Body of pancreas (tissue), 4 donors: ENCODE data around the gene PKM. TPM values are rescaled to one million over a fixed set of nuclear protein-coding genes. Genes with fewer than 3 reads are reported as not detected.

ENCODE experiments used
- ATAC-seq: fragments of 150-250 bp; one replicate; pipeline ENCODE4 v1.9.1; 2016
- DNase-seq, 4 donors: peaks; one replicate each; pipeline ENCODE4 v3.0.0-alpha.2; 2019
- H3K27ac ChIP-seq, 4 donors: fragments of 200-600 bp; sonication (generic); 1 replicate in 3 of 4; 2 replicates in 1 of 4; pipeline versions ENCODE4 v1.5.1 to v1.6.1; 2016 to 2019; ENCODE audit warnings: mild to moderate bottlenecking in 1 of 4, mixed read lengths in 1 of 4, moderate library complexity in 1 of 4
- H3K27me3 ChIP-seq, 2 donors: fragments of 200-600 bp; sonication (generic); one replicate each; pipeline ENCODE4 v1.6.0; 2016; ENCODE audit warnings: mild to moderate bottlenecking in 1 of 2
- H3K36me3 ChIP-seq, 2 donors: fragments of 200-600 bp; sonication (generic); replicated peaks in 1 of 2; 2 replicates each; pipeline ENCODE4 v1.5.1; 2016; ENCODE audit warnings: low read depth in 2 of 2; ENCODE audit not compliant: insufficient read depth in 1 of 2
- H3K4me1 ChIP-seq: fragments of 200-600 bp; sonication (generic); one replicate; pipeline ENCODE4 v1.6.0; 2016
- H3K4me3 ChIP-seq, 2 donors: fragments of 200-600 bp; sonication (generic); 1 replicate in 1 of 2; 2 replicates in 1 of 2; pipeline ENCODE4 v1.5.1; 2016 to 2019
- H3K9me3 ChIP-seq, 3 donors: fragments of 200-600 bp; sonication (generic); 1 replicate in 2 of 3; 2 replicates in 1 of 3; pipeline ENCODE4 v1.5.1; 2016
- POLR2A ChIP-seq, 3 donors: fragments of 450-650 bp; IDR thresholded peaks; one replicate each; pipeline ENCODE4 v1.6.1; 2016; ENCODE audit warnings: antibody characterized with exemption in 3 of 3, mild to moderate bottlenecking in 2 of 3
- WGBS, 2 donors: methylation state at CpG; one replicate each; pipeline ENCODE4 v1.1.5; 2017; 5-methylcytosine and 5-hydroxymethylcytosine counted together
- intact Hi-C: fragments of 100-400 bp; cut with DNase I; formaldehyde crosslinking; loops from one replicate; pipeline ENCODE4 v1.15.1; 2023
- total RNA-seq, 2 donors: library from RNA; depleted of rRNA; stranded (reverse); fragments of >200 nt; gene quantifications; one replicate each; pipeline ENCODE4 v1.1.0, GENCODE V29; 2016
- TF ChIP-seq, protein P1 (sequence below), 7 experiments: fragments of 450-650 bp in 4 of 7; fragments of 200-600 bp in 3 of 7; sonication (generic) in 3 of 7; IDR thresholded peaks; one replicate each; pipeline ENCODE4 v1.5.1; 2016 to 2019; ENCODE audit warnings: antibody characterized with exemption in 7 of 7

The PKM gene
- total RNA-seq, 2 donors from 2014 or later: 96.9 to 105 TPM

DNA sequence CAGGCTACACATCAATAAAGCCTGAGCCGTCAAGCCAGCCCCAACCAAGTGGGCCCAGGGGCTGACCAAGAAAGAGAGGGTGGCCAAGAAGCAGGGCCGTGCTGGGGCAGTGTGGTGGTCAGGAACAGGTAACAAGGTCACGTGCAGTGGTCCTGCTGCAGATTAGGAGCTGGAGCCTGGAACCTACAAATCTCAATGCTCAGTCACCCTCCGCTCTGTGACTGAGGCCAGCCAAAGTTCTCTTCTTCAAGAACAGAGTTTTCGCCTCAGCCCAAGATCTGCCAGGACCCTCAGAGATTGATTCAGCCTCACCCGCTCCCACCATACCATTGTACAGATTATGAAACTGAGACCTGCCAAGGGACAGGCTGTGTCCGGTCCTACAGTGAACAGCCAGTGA lies 60.3 kb downstream of the PKM start:
- ATAC-seq (no peak), DNase-seq (no peak)
- Histone ChIP-seq H3K9me3 (no peaks in the 10 kb centered on the region), H3K36me3 (no peaks in the 10 kb centered on the region), H3K27me3 (no peaks in the 10 kb centered on the region), H3K4me1 (no peaks in the 10 kb centered on the region), H3K4me3 (no peak overlapping the region), H3K27ac (no peak overlapping the region)
- TF ChIP-seq POLR2A (IDR thresholded peaks at IDR 0.05): no peak
- TF ChIP-seq, protein P1, sequence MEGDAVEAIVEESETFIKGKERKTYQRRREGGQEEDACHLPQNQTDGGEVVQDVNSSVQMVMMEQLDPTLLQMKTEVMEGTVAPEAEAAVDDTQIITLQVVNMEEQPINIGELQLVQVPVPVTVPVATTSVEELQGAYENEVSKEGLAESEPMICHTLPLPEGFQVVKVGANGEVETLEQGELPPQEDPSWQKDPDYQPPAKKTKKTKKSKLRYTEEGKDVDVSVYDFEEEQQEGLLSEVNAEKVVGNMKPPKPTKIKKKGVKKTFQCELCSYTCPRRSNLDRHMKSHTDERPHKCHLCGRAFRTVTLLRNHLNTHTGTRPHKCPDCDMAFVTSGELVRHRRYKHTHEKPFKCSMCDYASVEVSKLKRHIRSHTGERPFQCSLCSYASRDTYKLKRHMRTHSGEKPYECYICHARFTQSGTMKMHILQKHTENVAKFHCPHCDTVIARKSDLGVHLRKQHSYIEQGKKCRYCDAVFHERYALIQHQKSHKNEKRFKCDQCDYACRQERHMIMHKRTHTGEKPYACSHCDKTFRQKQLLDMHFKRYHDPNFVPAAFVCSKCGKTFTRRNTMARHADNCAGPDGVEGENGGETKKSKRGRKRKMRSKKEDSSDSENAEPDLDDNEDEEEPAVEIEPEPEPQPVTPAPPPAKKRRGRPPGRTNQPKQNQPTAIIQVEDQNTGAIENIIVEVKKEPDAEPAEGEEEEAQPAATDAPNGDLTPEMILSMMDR (IDR thresholded peaks at IDR 0.05): no peak
- 82 to 84% methylated on average over 4 to 7 of the region's 7 CpGs for WGBS, 2 donors
- intact Hi-C loops: no loop called here

DNA sequence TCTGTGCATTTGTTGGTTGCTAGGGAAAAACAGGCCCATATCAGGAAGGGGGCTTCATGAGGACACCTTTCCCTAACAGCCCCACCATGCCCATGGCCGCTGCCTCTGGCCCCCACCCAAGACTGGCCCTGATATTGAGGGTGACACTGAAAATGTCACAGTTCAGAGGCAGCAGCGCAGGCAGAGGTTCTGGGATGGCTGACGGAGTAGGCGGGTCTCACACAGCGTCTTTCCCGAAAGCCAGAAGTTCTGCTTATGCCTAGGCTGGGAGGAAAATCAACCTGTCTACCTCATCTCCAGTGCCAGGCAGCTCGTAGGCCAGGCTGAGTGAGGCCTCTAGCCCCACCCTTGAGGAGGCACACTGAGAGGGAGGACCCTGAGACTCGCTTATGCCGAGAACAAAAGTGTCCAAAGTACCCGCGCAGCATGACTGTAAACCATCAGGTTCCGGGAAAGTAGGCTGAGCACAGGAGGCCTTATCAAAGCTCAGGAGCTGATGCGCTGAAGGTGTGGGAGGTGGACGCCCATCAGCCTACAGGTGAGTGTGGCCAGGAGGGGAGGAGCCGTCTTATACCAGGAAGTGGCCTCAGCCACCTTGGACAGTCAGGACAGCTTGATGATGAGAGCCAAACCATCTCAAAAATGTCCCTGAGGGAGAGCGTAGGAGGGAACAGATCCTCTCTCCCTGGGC lies 60.9 kb downstream of the PKM start:
- Histone ChIP-seq H3K27me3 (no peaks in the 10 kb centered on the region), H3K4me1 (no peaks in the 10 kb centered on the region), H3K27ac (no peak overlapping the region), H3K4me3 (no peak overlapping the region), H3K36me3 (no peaks in the 10 kb centered on the region), H3K9me3 (no peaks in the 10 kb centered on the region)
- intact Hi-C loops: loop anchor here (10.0 kb wide), 1 partner anchor 425 kb away; no protein-coding TSS in a partner anchor
- 74 to 80% methylated on average over 13 to 15 of the region's 16 CpGs for WGBS, 2 donors
- TF ChIP-seq, protein P1 (IDR thresholded peaks at IDR 0.05): no peak
- no peak for TF ChIP-seq POLR2A (IDR thresholded peaks at IDR 0.05)
- DNase-seq (no peak), ATAC-seq (no peak)

DNA sequence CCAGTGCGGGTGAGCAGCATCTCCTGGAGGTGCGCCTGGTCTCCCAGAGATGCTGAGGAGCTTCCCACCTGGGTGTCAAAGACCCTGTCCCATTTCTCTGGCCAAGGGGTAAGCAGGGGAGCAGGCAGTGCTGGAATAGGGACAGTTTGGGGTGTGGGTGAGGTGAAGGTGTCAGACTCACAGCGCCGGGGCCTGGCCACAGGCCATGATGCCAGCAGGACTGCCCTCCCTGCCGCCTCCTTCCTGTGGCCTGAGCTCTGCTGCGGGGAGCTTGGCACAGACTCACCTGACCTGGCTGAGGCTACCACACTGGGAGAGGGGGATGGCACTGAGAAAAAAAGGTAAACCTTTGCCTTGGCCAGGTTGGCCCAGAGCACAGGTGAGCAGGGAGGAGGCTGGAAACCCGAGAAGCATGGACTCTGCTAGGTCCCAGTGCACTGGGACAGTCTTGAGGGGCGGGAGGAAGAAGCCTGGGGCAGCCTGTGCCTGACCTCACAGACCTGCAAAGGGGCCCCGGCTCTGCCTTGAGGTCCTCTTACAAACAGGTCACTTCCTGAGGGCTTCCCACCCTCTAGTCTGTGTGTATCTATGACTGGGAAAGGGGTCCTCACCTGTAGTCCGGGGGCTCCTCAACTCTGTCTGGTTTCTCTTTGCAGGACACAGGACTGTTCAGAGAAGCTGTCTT lies 61.6 kb downstream of the PKM start:
- no peak overlapping the region for H3K27ac ChIP-seq

DNA sequence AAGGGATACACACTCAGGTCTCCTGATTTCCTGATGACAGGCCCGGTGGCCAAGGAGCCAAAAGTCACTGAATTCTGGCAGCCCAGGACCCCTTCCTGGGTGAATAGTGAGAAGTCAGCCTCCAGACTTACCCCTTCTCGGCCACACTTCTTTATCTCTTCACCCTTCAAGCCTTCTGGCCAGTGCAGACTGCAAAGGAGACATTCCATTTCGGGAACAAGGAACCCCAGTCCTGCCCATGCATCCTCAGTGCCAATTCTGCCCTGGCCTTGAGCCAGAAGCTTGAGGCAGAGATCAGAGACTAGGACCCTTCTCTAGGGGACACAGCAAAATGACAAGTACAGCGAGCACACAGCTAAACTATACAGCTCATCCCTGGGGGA lies 62.2 kb downstream of the PKM start:
- Histone ChIP-seq H3K36me3 (no peaks in the 10 kb centered on the region), H3K4me3 (no peak overlapping the region), H3K4me1 (no peaks in the 10 kb centered on the region), H3K9me3 (no peaks in the 10 kb centered on the region), H3K27me3 (no peaks in the 10 kb centered on the region), H3K27ac (no peak overlapping the region)
- WGBS, 2 donors: 57 to 71% methylated on average over 3 to 4 of the region's 4 CpGs
- no peak for TF ChIP-seq POLR2A (IDR thresholded peaks at IDR 0.05)
- TF ChIP-seq, protein P1 (IDR thresholded peaks at IDR 0.05): no peak
- intact Hi-C loops: loop anchor here (10.0 kb wide), 1 partner anchor 424 kb away; no protein-coding TSS in a partner anchor
- DNase-seq (no peak), ATAC-seq (no peak)

More for the DNA sequence above, 61.6 kb downstream of the PKM start:
- DNase-seq: no peak
- 61 to 69% methylated on average over 7 to 10 of the region's 10 CpGs for WGBS, 2 donors
- TF ChIP-seq POLR2A (IDR thresholded peaks at IDR 0.05): no peak
- TF ChIP-seq, protein P1 (IDR thresholded peaks at IDR 0.05): no peak
- Histone ChIP-seq H3K4me1 (no peaks in the 10 kb centered on the region), H3K36me3 (no peaks in the 10 kb centered on the region), H3K9me3 (no peaks in the 10 kb centered on the region), H3K4me3 (no peak overlapping the region), H3K27me3 (no peaks in the 10 kb centered on the region)
- intact Hi-C loops: loop anchor here (10.0 kb wide), 1 partner anchor 425 kb away; no protein-coding TSS in a partner anchor
- no peak for ATAC-seq
